CD4-positive, alpha-beta T cell treated with Interleukin-15 for 4 hours (primary cell): ENCODE measurements around the gene FAT1.

ENCODE experiments used
- DNase-seq: peaks from one replicate; pipeline ENCODE4 v3.0.0-alpha.2; 2020; ENCODE audit warnings: low spot score

Gene FAT1

DNA sequence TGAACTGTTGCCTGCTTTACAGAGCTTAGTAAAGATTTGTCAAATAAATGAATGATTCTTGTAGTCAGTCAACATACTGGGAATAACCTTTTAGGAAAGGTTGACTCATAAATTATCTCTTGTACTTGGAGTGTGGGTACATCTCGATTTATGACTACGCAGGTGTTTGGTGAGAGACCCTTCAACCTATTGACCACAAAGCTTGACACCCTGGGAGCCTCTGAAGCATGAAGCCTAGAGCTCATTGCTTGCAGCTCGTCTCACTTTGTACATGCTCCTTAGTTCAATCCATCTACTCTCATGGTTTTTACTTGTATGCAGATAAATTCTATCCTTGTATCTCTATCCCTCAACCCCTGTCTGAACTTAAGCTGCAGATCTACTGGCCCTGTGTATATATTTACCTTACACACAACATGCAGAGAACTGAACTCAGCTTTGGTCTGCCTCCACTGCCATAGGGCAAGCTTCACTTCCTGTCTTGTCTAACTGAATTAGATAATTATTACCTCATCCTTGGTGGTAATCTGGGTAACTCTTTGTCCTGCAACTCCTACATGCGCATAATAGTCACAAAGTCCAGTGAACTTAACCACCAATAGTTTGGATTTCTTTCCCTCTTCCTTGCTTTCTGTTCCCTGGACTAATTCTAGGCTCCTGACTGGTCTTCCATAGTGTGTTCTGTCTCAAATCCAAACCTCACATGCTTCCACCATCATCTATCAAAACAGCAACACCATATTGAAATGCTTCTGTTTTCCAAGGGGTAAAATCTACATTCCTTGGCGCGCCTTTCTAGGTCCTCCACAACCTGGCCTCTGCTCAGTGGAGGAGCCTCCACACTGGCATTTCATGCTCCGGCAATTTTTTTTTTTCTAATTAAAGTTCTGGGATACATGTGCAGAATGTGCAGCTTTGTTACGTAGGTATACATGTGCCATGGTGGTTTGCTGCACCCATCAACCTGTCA lies 32.2 kb upstream of the FAT1 start:
- DNase-seq: no peak

DNA sequence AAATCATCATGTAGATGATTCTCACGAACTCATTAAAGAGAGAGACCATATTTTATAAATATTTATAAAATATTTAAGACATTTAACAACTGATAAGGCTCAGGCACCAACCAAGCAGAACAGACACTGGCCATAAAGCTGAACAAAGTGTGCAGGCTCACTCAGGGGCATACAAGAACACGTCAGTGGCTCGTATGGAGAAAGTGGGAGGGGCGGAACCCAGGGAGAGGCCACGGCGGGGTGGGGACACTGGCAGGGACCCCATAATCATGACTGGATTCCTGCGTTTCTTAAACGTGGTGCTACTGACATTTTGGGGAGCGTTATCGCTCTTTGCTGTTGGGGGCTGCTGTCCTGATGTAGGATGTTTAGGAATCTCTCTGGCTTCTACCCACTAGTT lies 31.3 kb upstream of the FAT1 start:
- no peak for DNase-seq

GRCh38 chr4:186752325-186752724 lies 28.7 kb upstream of the FAT1 start:
- no peak for DNase-seq

- no peak for DNase-seq
Measured at GRCh38 chr4:186749611-186750281, 26.1 kb upstream of the FAT1 start.

GRCh38 chr4:186746581-186746980 lies 22.9 kb upstream of the FAT1 start:
- DNase-seq: no peak

DNA sequence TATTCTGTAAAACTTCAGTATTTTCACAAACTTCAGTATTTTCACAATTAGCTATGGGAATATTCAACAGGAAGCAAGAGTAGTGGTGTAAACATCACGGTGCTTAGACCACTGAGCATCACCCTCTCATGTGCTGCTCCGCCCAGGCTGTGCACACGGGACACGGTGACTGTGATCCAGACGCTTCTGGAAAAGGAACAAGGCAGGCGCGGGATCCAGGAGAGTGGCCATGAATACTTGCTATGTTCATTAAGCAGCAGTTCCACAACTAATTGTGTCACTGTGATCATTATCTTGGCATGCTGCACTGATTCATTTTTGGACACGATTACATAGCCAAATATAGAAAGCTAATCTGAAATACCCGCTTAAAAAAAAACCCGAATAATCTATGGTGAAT lies 19.6 kb upstream of the FAT1 start:
- DNase-seq: no peak

DNA sequence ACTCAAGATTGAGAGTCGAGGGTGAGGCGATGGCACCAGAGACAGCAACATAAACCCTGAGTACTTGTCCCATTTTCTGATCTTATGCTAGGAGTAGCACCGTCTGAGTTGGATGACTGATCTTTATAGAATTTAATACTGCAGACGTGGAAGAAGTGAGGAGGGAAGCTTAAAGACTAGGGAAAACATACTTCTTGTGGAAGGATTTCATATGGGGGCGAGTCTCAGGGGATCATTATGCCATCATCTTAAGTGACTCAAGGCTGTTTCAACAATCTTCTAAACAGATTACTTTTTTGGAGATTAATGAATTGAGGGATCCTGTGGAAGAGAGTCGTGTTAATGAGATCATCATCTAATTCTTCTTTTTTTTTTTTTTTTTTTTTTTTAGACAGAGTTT lies 17.2 kb upstream of the FAT1 start:
- no peak for DNase-seq

DNA sequence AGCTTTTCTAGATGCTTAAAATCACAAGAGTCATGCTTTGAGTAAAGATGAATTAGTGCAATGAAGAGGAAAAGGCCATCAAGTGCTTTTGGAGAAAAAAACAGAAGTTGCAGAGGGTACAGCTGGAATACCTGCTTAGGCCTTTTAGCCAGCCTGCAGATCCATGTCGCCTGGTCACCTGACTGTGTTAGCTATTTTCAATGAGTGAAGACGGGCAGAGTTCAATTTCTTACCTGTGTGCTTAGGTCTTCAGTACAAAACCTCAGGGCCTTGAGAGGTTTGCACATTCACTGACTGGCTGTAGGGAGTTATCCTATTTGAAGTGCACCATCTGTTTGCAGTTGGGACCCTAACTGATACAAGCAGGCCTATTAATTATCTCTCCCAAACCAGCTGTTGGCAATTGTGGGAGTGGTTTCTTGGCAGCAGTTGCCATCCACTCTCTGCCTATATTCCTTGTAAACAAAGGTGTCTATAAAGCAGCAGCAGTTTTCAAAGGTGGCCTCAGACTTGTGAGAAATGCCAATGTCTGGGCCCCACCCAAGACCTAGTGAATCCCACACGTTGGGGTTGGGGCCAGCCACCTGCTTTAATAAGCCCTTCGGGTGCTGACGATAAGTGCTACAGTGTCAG lies 16.3 kb upstream of the FAT1 start:
- no peak for DNase-seq

GRCh38 chr4:186739317-186739716 lies 15.7 kb upstream of the FAT1 start:
- DNase-seq: no peak

DNA sequence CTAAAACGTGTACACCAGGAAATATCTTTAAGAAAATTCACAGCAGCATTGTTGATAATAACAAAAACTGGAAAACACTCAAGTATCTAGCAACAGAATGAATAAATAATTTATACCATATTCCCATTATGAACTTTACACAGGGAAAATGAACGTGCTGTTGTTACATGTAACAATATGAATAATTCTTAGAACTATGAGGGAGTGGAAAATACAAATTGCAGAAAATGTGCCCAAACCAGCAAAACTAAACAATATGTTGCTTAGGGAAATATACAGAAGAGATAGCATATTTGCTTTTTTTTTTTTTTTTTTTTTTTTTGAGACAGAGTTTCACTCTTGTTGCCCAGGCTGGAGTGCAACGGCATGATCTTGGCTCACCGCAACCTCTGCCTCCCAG lies 14.8 kb upstream of the FAT1 start:
- DNase-seq: no peak

DNA sequence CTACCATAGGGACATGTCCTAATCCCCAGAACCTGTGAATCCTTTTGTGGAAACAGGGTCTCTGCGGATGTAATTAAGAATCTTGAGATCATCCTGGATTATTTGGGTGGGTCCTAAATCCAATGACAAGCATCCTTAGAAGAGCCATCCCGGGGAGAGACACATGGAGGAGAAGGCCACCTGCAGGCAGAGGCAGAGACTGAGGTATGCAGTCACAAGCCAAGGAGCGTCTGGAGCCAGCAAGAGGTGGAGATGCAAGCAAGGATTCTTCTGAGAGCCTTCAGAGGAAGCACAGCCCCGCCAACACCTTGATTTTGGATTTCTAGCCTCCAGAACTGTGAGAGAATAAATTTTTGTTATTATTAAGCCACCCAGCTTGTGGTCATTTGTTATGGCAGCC lies 13.8 kb upstream of the FAT1 start:
- DNase-seq: no peak

GRCh38 chr4:186736466-186736865 lies 12.8 kb upstream of the FAT1 start:
- no peak for DNase-seq

GRCh38 chr4:186734251-186734650 lies 10.6 kb upstream of the FAT1 start:
- no peak for DNase-seq

DNA sequence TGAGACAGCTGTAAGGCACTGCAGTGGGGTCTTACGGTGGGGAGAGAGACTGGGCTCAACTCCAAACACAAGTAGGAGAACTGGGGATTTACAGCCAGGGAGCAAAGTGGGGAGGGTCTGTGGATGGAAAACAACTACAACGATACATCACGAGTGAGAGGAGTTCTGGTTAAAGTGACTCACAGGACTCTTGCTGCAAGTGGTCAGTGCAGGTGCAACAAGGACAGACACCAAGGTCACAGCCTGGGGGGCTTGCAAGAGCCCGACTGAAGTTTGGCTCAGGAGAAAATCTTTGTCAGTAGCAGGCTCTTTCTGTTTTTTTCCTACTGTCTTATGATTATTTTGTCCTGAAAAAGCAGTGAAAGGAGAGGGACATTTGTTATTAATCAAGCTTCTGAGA lies 10.1 kb upstream of the FAT1 start:
- no peak for DNase-seq

GRCh38 chr4:186730621-186731020 lies 7.0 kb upstream of the FAT1 start:
- DNase-seq: no peak

- no peak for DNase-seq
Measured at GRCh38 chr4:186729856-186730255, 6.2 kb upstream of the FAT1 start.

GRCh38 chr4:186728631-186729271 lies 5.1 kb upstream of the FAT1 start:
- no peak for DNase-seq

DNA sequence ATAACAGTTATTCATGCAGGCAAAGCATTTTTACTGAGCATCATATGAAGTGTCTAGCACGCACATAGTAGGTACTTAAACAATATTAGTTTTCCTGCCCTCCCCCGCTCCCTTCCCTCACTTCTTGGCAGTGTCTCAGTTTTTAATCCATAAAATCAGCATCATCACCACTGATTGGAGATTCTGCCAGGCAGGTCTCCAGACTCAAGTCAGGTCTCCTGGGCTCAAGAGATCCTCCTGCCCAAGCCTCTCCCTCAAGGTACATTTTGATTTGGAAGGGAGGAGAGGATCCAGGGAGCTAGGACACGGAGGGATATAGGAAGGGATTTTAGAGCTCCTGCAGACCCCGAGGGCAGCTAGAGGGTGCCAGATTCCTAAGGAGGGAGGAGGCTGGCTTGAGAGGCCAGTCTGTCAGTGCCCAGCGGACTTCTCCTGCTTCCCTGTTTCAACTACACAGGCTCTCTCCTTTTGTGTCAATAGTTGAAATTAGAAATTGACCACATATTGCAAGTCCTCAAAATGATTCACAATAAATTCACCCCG lies 4.4 kb upstream of the FAT1 start:
- no peak for DNase-seq

DNA sequence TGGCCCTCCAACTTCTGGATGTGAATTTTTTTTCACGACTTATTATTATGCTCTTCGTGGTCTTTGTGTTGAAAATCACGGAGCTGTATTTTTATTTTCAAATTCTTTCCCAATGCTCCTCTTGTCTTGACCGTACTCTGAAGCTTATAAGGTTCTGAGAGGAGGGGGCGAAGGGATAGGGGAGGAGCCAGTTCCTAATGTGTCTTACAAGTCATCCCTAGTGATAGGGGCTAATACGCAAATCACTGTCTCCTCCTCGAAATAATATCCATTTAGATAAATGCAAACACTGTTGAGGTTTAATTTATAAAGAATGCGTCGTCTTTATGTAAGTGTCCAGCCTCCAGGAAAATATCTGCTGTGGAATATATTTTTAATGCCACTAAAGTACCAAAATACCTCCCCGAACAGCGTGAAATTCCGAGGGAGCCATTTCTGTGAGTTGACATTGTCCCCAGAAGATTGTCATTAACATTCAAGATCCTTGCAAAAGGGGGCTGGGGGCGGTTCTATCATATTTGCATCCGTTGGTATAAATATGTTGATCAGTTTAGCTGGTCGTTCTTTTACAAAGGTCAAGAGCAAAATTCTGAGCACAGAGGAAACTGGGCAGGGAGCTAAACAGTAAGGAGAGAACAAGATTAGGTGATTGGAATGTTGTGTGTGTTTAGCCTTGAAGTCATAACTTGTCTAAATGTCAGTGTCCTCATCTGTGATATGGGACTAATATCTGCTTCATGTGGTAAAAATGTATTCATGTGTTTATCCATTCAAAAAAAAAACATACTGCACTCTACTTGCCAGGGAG lies 3.7 kb upstream of the FAT1 start:
- DNase-seq: no peak

DNA sequence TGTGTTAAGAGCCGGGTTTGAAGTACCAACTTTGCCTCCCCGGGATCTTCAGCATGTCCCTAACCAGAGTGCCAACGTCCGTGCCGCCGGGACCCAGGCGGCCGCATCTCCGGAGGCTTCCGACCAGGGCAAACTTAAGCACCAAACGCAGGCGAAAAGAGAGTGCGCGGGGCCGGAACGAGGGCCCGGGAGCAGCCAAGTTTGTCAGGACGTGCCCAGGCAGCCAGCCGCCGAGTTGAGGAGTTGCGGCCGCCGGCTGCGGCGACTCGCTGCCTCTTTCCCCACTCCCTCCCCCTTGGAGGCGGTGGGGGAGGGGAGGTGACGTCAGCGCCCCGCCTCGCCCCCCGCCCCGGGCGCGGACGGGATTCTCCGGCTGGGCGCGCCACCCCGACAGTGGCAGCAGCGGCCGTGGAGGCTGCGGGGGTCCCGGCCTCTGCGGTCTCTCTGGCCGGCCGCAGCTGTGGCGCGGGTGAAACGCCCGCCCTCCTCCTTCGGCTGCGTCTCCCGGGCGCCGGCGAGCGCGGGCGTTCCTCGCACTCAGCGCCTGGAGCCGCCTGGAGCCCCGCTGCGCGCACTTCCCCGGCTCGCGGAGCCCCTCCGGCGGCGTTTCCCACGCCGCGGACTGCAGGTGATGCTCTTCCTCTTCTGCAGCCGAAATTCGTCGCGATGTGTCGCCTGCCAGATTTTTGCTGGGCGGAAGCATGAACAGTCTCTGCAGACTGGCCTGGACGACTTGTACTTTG lies 2.9 kb upstream of the FAT1 start:
- DNase-seq: no peak
